DOHH2 (cell line): ENCODE data around the gene GALNTL6.

Experiments
- CTCF ChIP-seq: fragments of 200-600 bp; sonication (generic); IDR thresholded peaks from one replicate; pipeline ENCODE4 v1.5.1; 2014; ENCODE audit warnings: antibody characterized with exemption, mild to moderate bottlenecking, low read depth, low read length; ENCODE audit not compliant: poor library complexity, severe bottlenecking
- EZH2phosphoT487 ChIP-seq: fragments of 200-600 bp; sonication (generic); IDR thresholded peaks from 2 replicates; pipeline ENCODE4 v1.6.1; 2017; ENCODE audit warnings: borderline replicate concordance, mild to moderate bottlenecking, antibody characterized with exemption, low read length, moderate library complexity, mixed read lengths

DNA sequence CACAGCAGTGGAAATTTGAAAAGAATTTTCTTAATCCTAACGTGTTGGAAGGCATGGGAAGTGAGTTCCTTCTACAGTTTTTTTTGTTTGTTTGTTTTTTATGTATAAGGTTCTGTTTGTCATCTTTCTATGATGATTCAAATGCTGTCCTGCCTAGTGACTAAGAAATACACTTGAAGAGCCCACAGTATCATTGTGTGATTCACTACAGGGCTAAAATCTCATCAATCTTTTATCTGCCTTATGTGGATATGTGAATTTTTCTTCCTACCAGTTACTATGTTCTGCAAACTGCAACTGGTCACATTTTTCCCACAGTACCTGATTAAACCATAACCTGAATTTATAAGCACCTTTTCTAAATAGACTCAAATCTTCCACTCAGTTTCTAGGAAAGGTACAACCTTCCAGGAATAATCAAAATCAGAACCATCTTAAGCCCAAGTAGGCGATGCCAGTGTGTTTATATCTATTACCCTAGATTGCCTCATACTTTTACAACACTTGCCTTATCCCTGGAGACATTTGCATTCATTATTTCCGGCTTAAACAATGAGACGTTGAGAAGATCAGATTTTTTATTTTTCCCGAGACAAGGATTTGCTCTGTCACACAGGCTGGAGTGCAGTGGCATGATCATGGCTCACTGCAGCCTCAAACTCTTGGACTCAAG, 1140.8 kb downstream of the GALNTL6 start:
- TF ChIP-seq CTCF (no peak), EZH2phosphoT487 (no peak)
